ENCODE results near the gene NDUFS2.

The NDUFS2 gene

GRCh38 chr1:161201836-161202712 is at the start of gene NDUFS2:
Gene NDUFS2, plus strand, starts transcription at chr1:161202367. Its CDS starts 19 bp downstream, at chr1:161202386.
- peak; percentile 87 to 91 for DNase-seq (ENCODE audit: low read depth in 2 of 2)

GRCh38 chr1:161153176-161153575 is 49.0 kb upstream of the NDUFS2 start:
- no peak for DNase-seq (ENCODE audit: low read depth in 2 of 2)

GRCh38 chr1:161153682-161154337 is 48.4 kb upstream of the NDUFS2 start, which contains the start of gene UFC1:
Gene UFC1, plus strand, starts transcription at chr1:161153978. Its CDS starts 20 bp downstream, at chr1:161153998.
- DNase-seq (ENCODE audit: low read depth in 2 of 2) = peak; percentile 61 to 68

GRCh38 chr1:161157867-161158266 is 44.3 kb upstream of the NDUFS2 start:
- no peak for DNase-seq (ENCODE audit: low read depth in 2 of 2)

GRCh38 chr1:161158316-161159010 is 43.7 kb upstream of the NDUFS2 start:
- no peak for DNase-seq (ENCODE audit: low read depth in 2 of 2)

- peak; percentile 87 to 89 for DNase-seq (ENCODE audit: low read depth in 2 of 2)
Measured at GRCh38 chr1:161159087-161159912, 42.9 kb upstream of the NDUFS2 start, which contains the start of gene USP21. Gene USP21, plus strand, starts transcription at chr1:161159500. Its CDS starts 1,141 bp downstream, at chr1:161160641.

- no peak for DNase-seq (ENCODE audit: low read depth in 2 of 2)
Measured at GRCh38 chr1:161159913-161160243, 42.3 kb upstream of the NDUFS2 start.

- no peak for DNase-seq (ENCODE audit: low read depth in 2 of 2)
Measured at GRCh38 chr1:161160671-161161145, 41.5 kb upstream of the NDUFS2 start.

GRCh38 chr1:161161652-161162051 is 40.5 kb upstream of the NDUFS2 start:
- DNase-seq (ENCODE audit: low read depth in 2 of 2) = no peak

- DNase-seq (ENCODE audit: low read depth in 2 of 2) = no peak
Measured at GRCh38 chr1:161162052-161162451, 40.1 kb upstream of the NDUFS2 start.

GRCh38 chr1:161162806-161163205 is 39.4 kb upstream of the NDUFS2 start:
- DNase-seq (ENCODE audit: low read depth in 2 of 2) = no peak

GRCh38 chr1:161163793-161164192 is 38.4 kb upstream of the NDUFS2 start:
- DNase-seq (ENCODE audit: low read depth in 2 of 2) = no peak

GRCh38 chr1:161164901-161165610 is 37.1 kb upstream of the NDUFS2 start:
- no peak for DNase-seq (ENCODE audit: low read depth in 2 of 2)

GRCh38 chr1:161165742-161166668 is 36.2 kb upstream of the NDUFS2 start, which contains the start of gene PPOX:
Gene PPOX, plus strand, starts transcription at chr1:161166426. Its CDS starts 422 bp downstream, at chr1:161166848.
- peak; percentile 74 to 90 for DNase-seq (ENCODE audit: low read depth in 2 of 2)

- no peak for DNase-seq (ENCODE audit: low read depth in 2 of 2)
Measured at GRCh38 chr1:161166669-161167548, 35.3 kb upstream of the NDUFS2 start.

GRCh38 chr1:161168906-161169305 is 33.3 kb upstream of the NDUFS2 start:
- no peak for DNase-seq (ENCODE audit: low read depth in 2 of 2)

- DNase-seq (ENCODE audit: low read depth in 2 of 2) = no peak
Measured at GRCh38 chr1:161171191-161171590, 31.0 kb upstream of the NDUFS2 start.

- DNase-seq (ENCODE audit: low read depth in 2 of 2) = no peak
Measured at GRCh38 chr1:161171696-161172095, 30.5 kb upstream of the NDUFS2 start.
